AG04450 (cell line): Measurements from ENCODE around the gene KCNMA1. TPM values are rescaled to one million over a fixed set of nuclear protein-coding genes. Genes with fewer than 3 reads are reported as not detected.
A peak's percentile ranks its signal among the peaks of the same experiment; 100 is the strongest.

ENCODE experiments used
- CTCF ChIA-PET: fragments of 300-600, 350-600 bp; formaldehyde crosslinking; extraction: SDS; loops from one replicate; lab custom pipeline; 2022; ENCODE audit warnings: antibody characterized with exemption, inconsistent platforms; lab: Charles Lee
- POLR2A ChIA-PET: fragments of 350-600 bp; formaldehyde crosslinking; extraction: SDS; loops from one replicate; lab custom pipeline; 2021; ENCODE audit warnings: antibody characterized with exemption, inconsistent platforms; lab: Yijun Ruan, JAX
- DNase-seq: peaks from one replicate; pipeline ENCODE4 v3.0.0-alpha.2; 2011; ENCODE audit warnings: low read depth, low spot score
- H3K27ac ChIP-seq: one replicate; pipeline ENCODE4 v1.5.1; 2012; ENCODE audit warnings: low read depth, low read length, control low read depth
- H3K27me3 ChIP-seq: one replicate; pipeline ENCODE4 v1.6.0; 2012; ENCODE audit warnings: low read length; ENCODE audit not compliant: control insufficient read depth, insufficient read depth
- H3K4me3 ChIP-seq: 2 replicates; pipeline ENCODE4 v1.5.1; 2011; ENCODE audit warnings: mild to moderate bottlenecking, low read depth, low read length, control low read depth
- H3K9me3 ChIP-seq: 2 replicates; pipeline ENCODE4 v1.5.1; 2012; ENCODE audit warnings: low read length; ENCODE audit not compliant: control insufficient read depth, insufficient read depth
- CTCF ChIP-seq: IDR thresholded peaks from 2 replicates; pipeline ENCODE4 v1.5.1; 2011; ENCODE audit warnings: low read depth, low read length, control low read depth, inconsistent platforms
- polyA plus RNA-seq: library from polyadenylated mRNA; depleted of rRNA; stranded (reverse); fragments of >200 nt; gene quantifications from 2 replicates; pipeline ENCODE4 v1.2.3, GENCODE V29; 2011

The KCNMA1 gene
- polyA plus RNA-seq, 1 experiment: 58.8 TPM

- no peaks in the 10 kb centered on the region for H3K9me3 ChIP-seq
- H3K27me3 ChIP-seq: no peaks in the 10 kb centered on the region
- ChIA-PET POLR2A (no interaction called here), CTCF (interaction anchor here (0.7 kb wide), 1 partner anchor 388 kb away, joined by 4 read pairs; no protein-coding TSS in a partner anchor)
- no peak overlapping the region for H3K4me3 ChIP-seq
- TF ChIP-seq CTCF: no peak
- no peak overlapping the region for H3K27ac ChIP-seq
- no peak for DNase-seq
Measured at GRCh38 chr10:77177161-77177560, 460.4 kb downstream of the KCNMA1 start.

- Histone ChIP-seq H3K27me3 (no peaks in the 10 kb centered on the region), H3K9me3 (no peaks in the 10 kb centered on the region), H3K4me3 (no peak overlapping the region), H3K27ac (no peak overlapping the region)
- ChIA-PET CTCF (interaction anchor here (4.2 to 5.3 kb wide), 3 partner anchors 11 to 536 kb away, joined by 26 to 103 read pairs (median 61); no protein-coding TSS in a partner anchor), POLR2A (no interaction called here)
- no peak for TF ChIP-seq CTCF
- no peak for DNase-seq
Measured at GRCh38 chr10:77176232-77176631, 461.4 kb downstream of the KCNMA1 start.

- H3K27me3 ChIP-seq: no peaks in the 10 kb centered on the region
- H3K27ac ChIP-seq: no peak overlapping the region
- H3K9me3 ChIP-seq: no peaks in the 10 kb centered on the region
- no peak for DNase-seq
- H3K4me3 ChIP-seq: no peak overlapping the region
- CTCF ChIA-PET: interaction anchor here (1.8 to 5.3 kb wide), 5 partner anchors 11 to 537 kb away, joined by 6 to 103 read pairs (median 26); no protein-coding TSS in a partner anchor
- TF ChIP-seq CTCF: no peak
- POLR2A ChIA-PET: no interaction called here
Measured at GRCh38 chr10:77175631-77176222, 461.9 kb downstream of the KCNMA1 start.

GRCh38 chr10:77173615-77174461 is 463.8 kb downstream of the KCNMA1 start:
- H3K27ac ChIP-seq: no peak overlapping the region
- H3K27me3 ChIP-seq: no peaks in the 10 kb centered on the region
- TF ChIP-seq CTCF: peak; percentile 93
- H3K4me3 ChIP-seq: no peak overlapping the region
- ChIA-PET POLR2A (interaction anchor here (1.2 kb wide), 1 partner anchor 147 kb away, joined by 4 read pairs; no protein-coding TSS in a partner anchor), CTCF (interaction anchor here (0.6 to 5.3 kb wide), 64 partner anchors 9 to 583 kb away, joined by 3 to 103 read pairs (median 4); no protein-coding TSS in a partner anchor)
- DNase-seq: peak; percentile 66
- no peaks in the 10 kb centered on the region for H3K9me3 ChIP-seq

GRCh38 chr10:77172086-77172485 is 465.5 kb downstream of the KCNMA1 start:
- TF ChIP-seq CTCF: no peak
- POLR2A ChIA-PET: no interaction called here
- no peak for DNase-seq
- Histone ChIP-seq H3K27me3 (no peaks in the 10 kb centered on the region), H3K4me3 (no peak overlapping the region), H3K9me3 (no peaks in the 10 kb centered on the region), H3K27ac (no peak overlapping the region)
- CTCF ChIA-PET: interaction anchor here (0.7 to 5.3 kb wide), 6 partner anchors 24 to 540 kb away, joined by 3 to 103 read pairs (median 25); no protein-coding TSS in a partner anchor
